Mucosa of stomach (tissue), 1 donor: ENCODE measurements around the gene WASF1.
"Not testable (repeated sequence)": the region's sequence is repeated elsewhere in the genome, so short reads cannot be mapped to it uniquely, and the experiment has no call there.

Experiments used
- H3K27me3 ChIP-seq: one replicate; pipeline ENCODE4 v1.7.0; 2013; ENCODE audit warnings: mild to moderate bottlenecking, low read length; ENCODE audit not compliant: control insufficient read depth, insufficient read depth
- H3K36me3 ChIP-seq: one replicate; pipeline ENCODE4 v1.7.0; 2013; ENCODE audit warnings: low read length; ENCODE audit not compliant: control insufficient read depth, insufficient read depth
- H3K4me1 ChIP-seq: one replicate; pipeline ENCODE4 v1.7.0; 2013; ENCODE audit warnings: mild to moderate bottlenecking, low read length; ENCODE audit not compliant: control insufficient read depth, insufficient read depth
- H3K4me3 ChIP-seq: one replicate; pipeline ENCODE4 v1.7.0; 2013; ENCODE audit warnings: low read length
- H3K9ac ChIP-seq: one replicate; pipeline ENCODE4 v1.7.0; 2013; ENCODE audit warnings: mild to moderate bottlenecking, low read length, moderate library complexity
- H3K9me3 ChIP-seq: one replicate; pipeline ENCODE4 v1.7.0; 2013; ENCODE audit warnings: mild to moderate bottlenecking, low read length, moderate library complexity; ENCODE audit not compliant: control insufficient read depth
- donor health status: Pancreatic carcinoma.

WASF1 gene

GRCh38 chr6:110147870-110148269, 31.6 kb downstream of the WASF1 start:
- no peaks in the 10 kb centered on the region for H3K9me3 ChIP-seq
- no peaks in the 10 kb centered on the region for H3K27me3 ChIP-seq

GRCh38 chr6:110140650-110141049, 38.8 kb downstream of the WASF1 start:
- H3K27me3 ChIP-seq: no peaks in the 10 kb centered on the region
- H3K36me3 ChIP-seq: no peaks in the 10 kb centered on the region
- no peak overlapping the region for H3K9ac ChIP-seq
- H3K4me3 ChIP-seq: no peak overlapping the region
- no peaks in the 10 kb centered on the region for H3K9me3 ChIP-seq
- no peaks in the 10 kb centered on the region for H3K4me1 ChIP-seq

More at GRCh38 chr6:110147870-110148269, 31.6 kb downstream of the WASF1 start:
- H3K9ac ChIP-seq: no peak overlapping the region
- no peaks in the 10 kb centered on the region for H3K36me3 ChIP-seq
- no peak overlapping the region for H3K4me3 ChIP-seq
- H3K4me1 ChIP-seq: no peaks in the 10 kb centered on the region

- Histone ChIP-seq H3K4me1 (no peaks in the 10 kb centered on the region), H3K9ac (no peak overlapping the region), H3K4me3 (no peak overlapping the region), H3K9me3 (no peaks in the 10 kb centered on the region), H3K27me3 (no peaks in the 10 kb centered on the region), H3K36me3 (no peaks in the 10 kb centered on the region)
Observed at GRCh38 chr6:110139052-110139451, 40.4 kb downstream of the WASF1 start.

- H3K9me3 ChIP-seq: no peaks in the 10 kb centered on the region
- no peak overlapping the region for H3K4me3 ChIP-seq
- H3K9ac ChIP-seq: no peak overlapping the region
- no peaks in the 10 kb centered on the region for H3K36me3 ChIP-seq
- H3K27me3 ChIP-seq: no peaks in the 10 kb centered on the region
- H3K4me1 ChIP-seq: no peaks in the 10 kb centered on the region
Observed at GRCh38 chr6:110137924-110138887, 41.3 kb downstream of the WASF1 start.

GRCh38 chr6:110130362-110130761, 49.1 kb downstream of the WASF1 start:
- no peak overlapping the region for H3K4me3 ChIP-seq
- H3K4me1 ChIP-seq: no peaks in the 10 kb centered on the region

GRCh38 chr6:110128418-110128817, 51.1 kb downstream of the WASF1 start:
- H3K4me3 ChIP-seq: no peak overlapping the region
- H3K9me3 ChIP-seq: no peaks in the 10 kb centered on the region
- H3K9ac ChIP-seq: no peak overlapping the region
- no peaks in the 10 kb centered on the region for H3K4me1 ChIP-seq
- no peaks in the 10 kb centered on the region for H3K36me3 ChIP-seq
- H3K27me3 ChIP-seq: no peaks in the 10 kb centered on the region

More at GRCh38 chr6:110130362-110130761, 49.1 kb downstream of the WASF1 start:
- Histone ChIP-seq H3K27me3 (no peaks in the 10 kb centered on the region), H3K9me3 (no peaks in the 10 kb centered on the region), H3K36me3 (no peaks in the 10 kb centered on the region), H3K9ac (no peak overlapping the region)

- no peak overlapping the region for H3K4me3 ChIP-seq
- no peaks in the 10 kb centered on the region for H3K27me3 ChIP-seq
- H3K36me3 ChIP-seq: no peaks in the 10 kb centered on the region
- H3K4me1 ChIP-seq: no peaks in the 10 kb centered on the region
- H3K9ac ChIP-seq: no peak overlapping the region
- H3K9me3 ChIP-seq: no peaks in the 10 kb centered on the region
Observed at GRCh38 chr6:110125361-110125760, 54.1 kb downstream of the WASF1 start.

- not testable (repeated sequence) for H3K27me3 ChIP-seq, H3K4me1 ChIP-seq, H3K4me3 ChIP-seq
Observed at GRCh38 chr6:110121655-110122054, 57.8 kb downstream of the WASF1 start.

GRCh38 chr6:110116258-110116657, 63.2 kb downstream of the WASF1 start:
- Histone ChIP-seq H3K9me3 (no peaks in the 10 kb centered on the region), H3K27me3 (no peaks in the 10 kb centered on the region), H3K9ac (no peak overlapping the region), H3K4me1 (no peaks in the 10 kb centered on the region), H3K36me3 (no peaks in the 10 kb centered on the region), H3K4me3 (no peak overlapping the region)

More at GRCh38 chr6:110121655-110122054, 57.8 kb downstream of the WASF1 start:
- not testable (repeated sequence) for H3K36me3 ChIP-seq, H3K9me3 ChIP-seq, H3K9ac ChIP-seq

GRCh38 chr6:110114004-110114403, 65.5 kb downstream of the WASF1 start:
- H3K4me3 ChIP-seq: no peak overlapping the region
- H3K27me3 ChIP-seq: no peaks in the 10 kb centered on the region
- H3K9ac ChIP-seq: no peak overlapping the region
- H3K9me3 ChIP-seq: no peaks in the 10 kb centered on the region
- H3K36me3 ChIP-seq: no peaks in the 10 kb centered on the region
- no peaks in the 10 kb centered on the region for H3K4me1 ChIP-seq

GRCh38 chr6:110105296-110105695, 74.2 kb downstream of the WASF1 start:
- no peaks in the 10 kb centered on the region for H3K4me1 ChIP-seq
- H3K36me3 ChIP-seq: no peaks in the 10 kb centered on the region
- H3K4me3 ChIP-seq: no peak overlapping the region
- H3K27me3 ChIP-seq: no peaks in the 10 kb centered on the region
- no peaks in the 10 kb centered on the region for H3K9me3 ChIP-seq
- no peak overlapping the region for H3K9ac ChIP-seq

- Histone ChIP-seq H3K4me1 (no peaks in the 10 kb centered on the region), H3K9me3 (no peaks in the 10 kb centered on the region), H3K9ac (no peak overlapping the region), H3K4me3 (no peak overlapping the region), H3K27me3 (no peaks in the 10 kb centered on the region), H3K36me3 (no peaks in the 10 kb centered on the region)
Observed at GRCh38 chr6:110103260-110103659, 76.2 kb downstream of the WASF1 start.
